SK-N-SH treated with all-trans-retinoic acid at 6 μM for 48 hours (cell line): ENCODE results near the gene PCNX4.

Experiments used
- ARNTL ChIP-seq: fragments of 450-650 bp; formaldehyde crosslinking; IDR thresholded peaks from 2 replicates; pipeline ENCODE4 v1.5.0; 2020; ENCODE audit warnings: low read depth, mild to moderate bottlenecking, moderate library complexity, borderline replicate concordance
- BACH2 ChIP-seq: fragments of 250-450 bp; sonication (Bioruptor Pico); IDR thresholded peaks from 2 replicates; pipeline ENCODE4 v1.9.0; 2021; ENCODE audit warnings: mild to moderate bottlenecking, borderline replicate concordance
- TOX ChIP-seq: fragments of 250-450 bp; sonication (Bioruptor Pico); IDR thresholded peaks from 2 replicates; pipeline ENCODE4 v1.8.0; 2021; ENCODE audit warnings: mild to moderate bottlenecking, moderate library complexity, borderline replicate concordance
- ZC3H10 ChIP-seq: fragments of 250-450 bp; sonication (Bioruptor Pico); IDR thresholded peaks from 2 replicates; pipeline ENCODE4 v1.5.1; 2021; ENCODE audit warnings: mild to moderate bottlenecking, moderate library complexity
- ZFP3 ChIP-seq: fragments of 250-450 bp; sonication (Bioruptor Pico); IDR thresholded peaks from 2 replicates; pipeline ENCODE4 v1.5.0; 2020; ENCODE audit warnings: mild to moderate bottlenecking, moderate library complexity
- ZNF565 ChIP-seq: fragments of 450-650 bp; formaldehyde crosslinking; conservative IDR thresholded peaks from 2 replicates; pipeline ENCODE4 v1.5.0; 2020; ENCODE audit warnings: low read depth, mild to moderate bottlenecking, moderate library complexity
- TF ChIP-seq, protein P1 (sequence below): fragments of 250-450 bp; sonication (Bioruptor Pico); IDR thresholded peaks from 2 replicates; pipeline ENCODE4 v1.5.1; 2020; ENCODE audit warnings: low read depth, mild to moderate bottlenecking, moderate library complexity
- TF ChIP-seq, protein P2 (sequence below): fragments of 250-450 bp; sonication (Bioruptor Pico); IDR thresholded peaks from 2 replicates; pipeline ENCODE4 v1.8.0; 2020; ENCODE audit warnings: mild to moderate bottlenecking, moderate library complexity, borderline replicate concordance
- TF ChIP-seq, protein P3 (sequence below): fragments of 250-450 bp; sonication (Bioruptor Pico); IDR thresholded peaks from 2 replicates; pipeline ENCODE4 v1.5.1; 2021; ENCODE audit warnings: mild to moderate bottlenecking, moderate library complexity
- TF ChIP-seq, protein P4 (sequence below): fragments of 250-450 bp; sonication (Bioruptor Pico); IDR thresholded peaks from 2 replicates; pipeline ENCODE4 v1.5.0; 2020; ENCODE audit warnings: mild to moderate bottlenecking, moderate library complexity
- TF ChIP-seq, protein P5 (sequence below): fragments of 250-450 bp; sonication (Bioruptor Pico); IDR thresholded peaks from 2 replicates; pipeline ENCODE4 v1.8.0; 2021; ENCODE audit warnings: low read depth, mild to moderate bottlenecking, moderate library complexity, borderline replicate concordance

DNA sequence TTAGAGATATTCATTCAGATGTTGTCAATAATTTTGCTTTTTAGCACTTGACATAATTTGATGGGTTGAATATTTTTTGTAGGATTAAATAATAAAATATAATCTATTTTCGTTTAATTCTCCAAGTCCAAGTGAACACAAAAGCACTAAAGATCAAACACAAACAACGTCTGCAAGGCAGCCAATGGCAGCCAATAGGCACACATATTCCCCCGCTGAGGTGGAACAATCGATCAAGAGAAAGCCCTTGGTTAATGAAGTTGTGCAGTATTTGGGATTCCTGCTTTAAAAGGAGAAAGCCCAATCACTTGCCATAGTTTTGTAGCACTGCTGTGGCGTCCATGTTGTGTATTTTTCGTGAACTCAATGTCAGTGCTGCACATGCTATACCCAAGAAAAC lies 72.0 kb downstream of the PCNX4 start:
- TF ChIP-seq TOX (CRISPR knock-in tag) (no peak), ZNF565 (CRISPR knock-in tag) (no peak), ZC3H10 (CRISPR knock-in tag) (no peak), ARNTL (CRISPR knock-in tag) (no peak), ZFP3 (CRISPR knock-in tag) (no peak), BACH2 (CRISPR knock-in tag) (no peak)
- TF ChIP-seq, protein P1, sequence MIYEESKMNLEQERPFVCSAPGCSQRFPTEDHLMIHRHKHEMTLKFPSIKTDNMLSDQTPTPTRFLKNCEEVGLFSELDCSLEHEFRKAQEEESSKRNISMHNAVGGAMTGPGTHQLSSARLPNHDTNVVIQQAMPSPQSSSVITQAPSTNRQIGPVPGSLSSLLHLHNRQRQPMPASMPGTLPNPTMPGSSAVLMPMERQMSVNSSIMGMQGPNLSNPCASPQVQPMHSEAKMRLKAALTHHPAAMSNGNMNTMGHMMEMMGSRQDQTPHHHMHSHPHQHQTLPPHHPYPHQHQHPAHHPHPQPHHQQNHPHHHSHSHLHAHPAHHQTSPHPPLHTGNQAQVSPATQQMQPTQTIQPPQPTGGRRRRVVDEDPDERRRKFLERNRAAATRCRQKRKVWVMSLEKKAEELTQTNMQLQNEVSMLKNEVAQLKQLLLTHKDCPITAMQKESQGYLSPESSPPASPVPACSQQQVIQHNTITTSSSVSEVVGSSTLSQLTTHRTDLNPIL (CRISPR knock-in tag), result no peak
- TF ChIP-seq, protein P2, sequence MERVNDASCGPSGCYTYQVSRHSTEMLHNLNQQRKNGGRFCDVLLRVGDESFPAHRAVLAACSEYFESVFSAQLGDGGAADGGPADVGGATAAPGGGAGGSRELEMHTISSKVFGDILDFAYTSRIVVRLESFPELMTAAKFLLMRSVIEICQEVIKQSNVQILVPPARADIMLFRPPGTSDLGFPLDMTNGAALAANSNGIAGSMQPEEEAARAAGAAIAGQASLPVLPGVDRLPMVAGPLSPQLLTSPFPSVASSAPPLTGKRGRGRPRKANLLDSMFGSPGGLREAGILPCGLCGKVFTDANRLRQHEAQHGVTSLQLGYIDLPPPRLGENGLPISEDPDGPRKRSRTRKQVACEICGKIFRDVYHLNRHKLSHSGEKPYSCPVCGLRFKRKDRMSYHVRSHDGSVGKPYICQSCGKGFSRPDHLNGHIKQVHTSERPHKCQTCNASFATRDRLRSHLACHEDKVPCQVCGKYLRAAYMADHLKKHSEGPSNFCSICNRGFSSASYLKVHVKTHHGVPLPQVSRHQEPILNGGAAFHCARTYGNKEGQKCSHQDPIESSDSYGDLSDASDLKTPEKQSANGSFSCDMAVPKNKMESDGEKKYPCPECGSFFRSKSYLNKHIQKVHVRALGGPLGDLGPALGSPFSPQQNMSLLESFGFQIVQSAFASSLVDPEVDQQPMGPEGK (CRISPR knock-in tag), result no peak
- TF ChIP-seq, protein P3, sequence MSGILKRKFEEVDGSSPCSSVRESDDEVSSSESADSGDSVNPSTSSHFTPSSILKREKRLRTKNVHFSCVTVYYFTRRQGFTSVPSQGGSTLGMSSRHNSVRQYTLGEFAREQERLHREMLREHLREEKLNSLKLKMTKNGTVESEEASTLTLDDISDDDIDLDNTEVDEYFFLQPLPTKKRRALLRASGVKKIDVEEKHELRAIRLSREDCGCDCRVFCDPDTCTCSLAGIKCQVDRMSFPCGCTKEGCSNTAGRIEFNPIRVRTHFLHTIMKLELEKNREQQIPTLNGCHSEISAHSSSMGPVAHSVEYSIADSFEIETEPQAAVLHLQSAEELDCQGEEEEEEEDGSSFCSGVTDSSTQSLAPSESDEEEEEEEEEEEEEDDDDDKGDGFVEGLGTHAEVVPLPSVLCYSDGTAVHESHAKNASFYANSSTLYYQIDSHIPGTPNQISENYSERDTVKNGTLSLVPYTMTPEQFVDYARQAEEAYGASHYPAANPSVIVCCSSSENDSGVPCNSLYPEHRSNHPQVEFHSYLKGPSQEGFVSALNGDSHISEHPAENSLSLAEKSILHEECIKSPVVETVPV, result no peak
- TF ChIP-seq, protein P4, sequence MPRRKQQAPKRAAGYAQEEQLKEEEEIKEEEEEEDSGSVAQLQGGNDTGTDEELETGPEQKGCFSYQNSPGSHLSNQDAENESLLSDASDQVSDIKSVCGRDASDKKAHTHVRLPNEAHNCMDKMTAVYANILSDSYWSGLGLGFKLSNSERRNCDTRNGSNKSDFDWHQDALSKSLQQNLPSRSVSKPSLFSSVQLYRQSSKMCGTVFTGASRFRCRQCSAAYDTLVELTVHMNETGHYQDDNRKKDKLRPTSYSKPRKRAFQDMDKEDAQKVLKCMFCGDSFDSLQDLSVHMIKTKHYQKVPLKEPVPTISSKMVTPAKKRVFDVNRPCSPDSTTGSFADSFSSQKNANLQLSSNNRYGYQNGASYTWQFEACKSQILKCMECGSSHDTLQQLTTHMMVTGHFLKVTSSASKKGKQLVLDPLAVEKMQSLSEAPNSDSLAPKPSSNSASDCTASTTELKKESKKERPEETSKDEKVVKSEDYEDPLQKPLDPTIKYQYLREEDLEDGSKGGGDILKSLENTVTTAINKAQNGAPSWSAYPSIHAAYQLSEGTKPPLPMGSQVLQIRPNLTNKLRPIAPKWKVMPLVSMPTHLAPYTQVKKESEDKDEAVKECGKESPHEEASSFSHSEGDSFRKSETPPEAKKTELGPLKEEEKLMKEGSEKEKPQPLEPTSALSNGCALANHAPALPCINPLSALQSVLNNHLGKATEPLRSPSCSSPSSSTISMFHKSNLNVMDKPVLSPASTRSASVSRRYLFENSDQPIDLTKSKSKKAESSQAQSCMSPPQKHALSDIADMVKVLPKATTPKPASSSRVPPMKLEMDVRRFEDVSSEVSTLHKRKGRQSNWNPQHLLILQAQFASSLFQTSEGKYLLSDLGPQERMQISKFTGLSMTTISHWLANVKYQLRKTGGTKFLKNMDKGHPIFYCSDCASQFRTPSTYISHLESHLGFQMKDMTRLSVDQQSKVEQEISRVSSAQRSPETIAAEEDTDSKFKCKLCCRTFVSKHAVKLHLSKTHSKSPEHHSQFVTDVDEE (CRISPR knock-in tag), result no peak
- TF ChIP-seq, protein P5, sequence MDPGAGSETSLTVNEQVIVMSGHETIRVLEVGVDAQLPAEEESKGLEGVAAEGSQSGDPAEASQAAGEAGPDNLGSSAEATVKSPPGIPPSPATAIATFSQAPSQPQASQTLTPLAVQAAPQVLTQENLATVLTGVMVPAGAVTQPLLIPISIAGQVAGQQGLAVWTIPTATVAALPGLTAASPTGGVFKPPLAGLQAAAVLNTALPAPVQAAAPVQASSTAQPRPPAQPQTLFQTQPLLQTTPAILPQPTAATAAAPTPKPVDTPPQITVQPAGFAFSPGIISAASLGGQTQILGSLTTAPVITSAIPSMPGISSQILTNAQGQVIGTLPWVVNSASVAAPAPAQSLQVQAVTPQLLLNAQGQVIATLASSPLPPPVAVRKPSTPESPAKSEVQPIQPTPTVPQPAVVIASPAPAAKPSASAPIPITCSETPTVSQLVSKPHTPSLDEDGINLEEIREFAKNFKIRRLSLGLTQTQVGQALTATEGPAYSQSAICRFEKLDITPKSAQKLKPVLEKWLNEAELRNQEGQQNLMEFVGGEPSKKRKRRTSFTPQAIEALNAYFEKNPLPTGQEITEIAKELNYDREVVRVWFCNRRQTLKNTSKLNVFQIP (CRISPR knock-in tag), result no peak
